Fibroblast of skin of left biceps (primary cell): ENCODE measurements around the gene TEX22.

Experiments used
- DNase-seq, 2 experiments: peaks; one replicate each; pipeline ENCODE4 v3.0.0-alpha.2; 2013; ENCODE audit warnings: low read depth in 2 of 2

Gene TEX22

GRCh38 chr14:105384041-105384557, 14.2 kb upstream of the TEX22 start:
- no peak for DNase-seq

GRCh38 chr14:105384605-105385321, 13.6 kb upstream of the TEX22 start:
- DNase-seq: no peak

- DNase-seq: no peak
Measured at GRCh38 chr14:105385322-105385637, 13.1 kb upstream of the TEX22 start.

GRCh38 chr14:105385698-105386365, 12.5 kb upstream of the TEX22 start:
- DNase-seq: no peak

GRCh38 chr14:105386581-105387529, 11.5 kb upstream of the TEX22 start:
- DNase-seq: no peak

GRCh38 chr14:105387530-105387922, 10.8 kb upstream of the TEX22 start:
- no peak for DNase-seq

- no peak for DNase-seq
Measured at GRCh38 chr14:105388110-105388951, 10.0 kb upstream of the TEX22 start.

- DNase-seq: no peak
Measured at GRCh38 chr14:105388976-105389375, 9.4 kb upstream of the TEX22 start.

GRCh38 chr14:105389534-105389933, 8.8 kb upstream of the TEX22 start:
- no peak for DNase-seq

GRCh38 chr14:105389976-105390848, 8.1 kb upstream of the TEX22 start:
- DNase-seq: no peak

GRCh38 chr14:105390849-105391500, 7.4 kb upstream of the TEX22 start:
- no peak for DNase-seq

- no peak for DNase-seq
Measured at GRCh38 chr14:105391541-105391940, 6.8 kb upstream of the TEX22 start.

GRCh38 chr14:105392131-105393090, 5.9 kb upstream of the TEX22 start:
- DNase-seq: no peak

GRCh38 chr14:105393151-105393550, 5.2 kb upstream of the TEX22 start:
- DNase-seq: no peak

GRCh38 chr14:105394714-105395537, 3.4 kb upstream of the TEX22 start:
- no peak for DNase-seq

- DNase-seq: no peak
Measured at GRCh38 chr14:105395538-105395854, 2.8 kb upstream of the TEX22 start.

- DNase-seq: no peak
Measured at GRCh38 chr14:105397350-105397931, 897 bp upstream of the TEX22 start.
